Gastrocnemius medialis (tissue), 4 donors: Measurements from ENCODE around the gene CCDC169.

Experiments
- CTCF ChIP-seq, 5 experiments: fragments of 450-650 bp in 3 of 5; fragments of 200-600 bp in 2 of 5; sonication (generic) in 2 of 5; IDR thresholded peaks in 4 of 5; conservative IDR thresholded peaks in 1 of 5; 1 replicate in 4 of 5; 2 replicates in 1 of 5; pipeline ENCODE4 v1.5.1; 2016 to 2019; ENCODE audit warnings: antibody characterized with exemption in 5 of 5, mild to moderate bottlenecking in 3 of 5, moderate library complexity in 3 of 5
- POLR2A ChIP-seq, 2 donors: fragments of 450-650 bp; IDR thresholded peaks; one replicate each; pipeline ENCODE4 v1.6.1; 2017; ENCODE audit warnings: antibody characterized with exemption in 2 of 2, mild to moderate bottlenecking in 2 of 2, moderate library complexity in 2 of 2

DNA sequence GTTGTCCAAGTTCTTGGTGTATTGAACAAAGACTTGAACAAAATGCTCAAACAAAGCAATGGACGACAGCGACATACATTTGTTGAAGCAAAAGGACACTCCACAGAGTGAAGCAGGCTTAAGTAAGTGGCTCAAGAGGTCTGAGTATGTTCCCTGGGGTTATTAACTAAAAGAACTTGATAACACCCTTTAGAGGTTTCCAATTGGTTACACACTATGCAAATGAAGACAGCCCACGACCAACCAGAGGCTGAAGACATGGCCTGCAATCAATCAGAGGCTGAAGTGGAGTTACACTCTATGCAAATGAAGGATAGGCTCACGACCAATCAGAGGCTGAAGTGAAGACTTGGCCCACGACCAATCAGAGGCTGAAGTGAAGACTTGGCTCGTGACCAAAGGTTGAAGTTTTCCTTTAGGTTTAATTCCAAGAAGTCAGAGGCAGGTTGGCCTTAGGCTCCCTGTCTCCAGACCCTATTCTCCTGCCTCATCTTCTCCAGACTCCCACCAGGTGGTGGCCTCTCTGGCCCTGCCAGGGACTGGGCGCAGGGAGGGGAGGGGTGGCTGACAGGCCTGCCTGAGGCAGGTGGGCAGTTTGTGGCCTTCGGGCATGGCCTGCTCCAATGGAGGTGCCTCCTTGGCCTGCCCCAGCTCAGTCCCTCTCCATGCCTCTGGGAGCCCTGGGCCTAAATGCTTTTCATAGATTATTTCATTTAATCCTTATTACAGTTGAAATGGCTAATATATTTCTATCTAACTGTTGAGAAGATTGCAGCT lies 38.1 kb downstream of the CCDC169 start:
- TF ChIP-seq POLR2A (IDR thresholded peaks at IDR 0.05): no peak
- TF ChIP-seq CTCF (IDR thresholded peaks at IDR 0.05 in 4 of 5, conservative IDR thresholded peaks at IDR 0.05 in 1 of 5): no peak
